Measurements from ENCODE around the gene PITX2.

PITX2 gene

DNA sequence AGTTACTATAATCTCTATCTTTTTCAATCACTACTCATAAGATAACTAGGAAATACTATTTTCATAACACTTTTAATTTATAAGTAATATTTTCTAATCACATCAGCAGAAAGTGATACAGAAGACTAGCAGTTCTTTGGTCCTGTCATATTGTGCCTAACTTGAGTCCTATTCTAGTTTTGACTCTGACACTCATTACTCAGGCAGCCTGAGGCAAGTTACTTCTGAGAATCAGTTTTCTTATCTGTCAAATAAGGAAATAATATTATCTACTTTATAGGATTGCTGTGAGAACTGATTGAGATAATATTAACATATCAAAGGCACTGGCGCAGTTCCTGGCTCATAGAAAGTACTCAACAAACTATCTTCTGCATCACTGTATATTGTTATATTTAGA is 17.8 kb downstream of the PITX2 start:
- H3K27me3 ChIP-seq (replicated peaks): peaks cover 12% of the 10 kb centered on the region
- no peak overlapping the region for H3K27ac ChIP-seq
- in situ Hi-C loops (cut with HindIII; ENCODE audit: low pct_ligation_motif_present, low sequenced_read_pairs): no loop called here
- no peak overlapping the region for H3K4me3 ChIP-seq (ENCODE audit: low read depth, low read length)
- TF ChIP-seq CTCF (IDR thresholded peaks at IDR 0.05; ENCODE audit: low read depth, low read length, missing control alignments): no peak
- no peaks in the 10 kb centered on the region for H3K36me3 ChIP-seq (replicated peaks)
- no peak for DNase-seq

GRCh38 chr4:110602061-110602460 is 20.8 kb downstream of the PITX2 start:
- Histone ChIP-seq H3K27ac (no peak overlapping the region), H3K36me3 (replicated peaks) (no peaks in the 10 kb centered on the region), H3K27me3 (replicated peaks) (no peaks in the 10 kb centered on the region), H3K4me3 (ENCODE audit: low read depth, low read length) (no peak overlapping the region)
- in situ Hi-C loops (cut with HindIII; ENCODE audit: low pct_ligation_motif_present, low sequenced_read_pairs): no loop called here
- DNase-seq: no peak
- TF ChIP-seq CTCF (IDR thresholded peaks at IDR 0.05; ENCODE audit: low read depth, low read length, missing control alignments): no peak

DNA sequence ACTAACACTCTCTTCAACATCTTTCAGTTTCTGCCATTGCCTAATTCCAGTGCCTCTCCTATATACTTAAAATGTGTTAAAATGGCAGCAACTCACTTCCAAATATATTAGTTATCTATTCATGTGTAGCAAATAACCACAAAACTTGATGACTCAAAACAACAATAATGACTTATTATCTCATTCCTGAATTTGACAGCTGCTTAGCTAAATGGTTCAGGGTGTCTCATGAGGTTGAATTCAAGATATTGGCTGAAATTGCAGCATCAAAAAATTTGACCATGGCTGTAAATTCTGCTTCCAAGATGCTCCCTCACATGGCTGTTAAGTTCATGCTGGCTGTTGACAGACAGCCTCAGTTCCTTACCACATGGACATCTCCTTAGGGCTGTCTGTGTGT is 25.3 kb downstream of the PITX2 start:
- no peaks in the 10 kb centered on the region for H3K36me3 ChIP-seq (replicated peaks)
- H3K27ac ChIP-seq: no peak overlapping the region
- in situ Hi-C loops (cut with HindIII; ENCODE audit: low pct_ligation_motif_present, low sequenced_read_pairs): no loop called here
- H3K27me3 ChIP-seq (replicated peaks): no peaks in the 10 kb centered on the region
- DNase-seq: no peak
- TF ChIP-seq CTCF (IDR thresholded peaks at IDR 0.05; ENCODE audit: low read depth, low read length, missing control alignments): no peak
- no peak overlapping the region for H3K4me3 ChIP-seq (ENCODE audit: low read depth, low read length)

- no peaks in the 10 kb centered on the region for H3K27me3 ChIP-seq (replicated peaks)
- no peak overlapping the region for H3K27ac ChIP-seq
- no peak overlapping the region for H3K4me3 ChIP-seq (ENCODE audit: low read depth, low read length)
- no peak for TF ChIP-seq CTCF (IDR thresholded peaks at IDR 0.05; ENCODE audit: low read depth, low read length, missing control alignments)
- in situ Hi-C loops (cut with HindIII; ENCODE audit: low pct_ligation_motif_present, low sequenced_read_pairs): no loop called here
- no peaks in the 10 kb centered on the region for H3K36me3 ChIP-seq (replicated peaks)
- DNase-seq: no peak
Measured at GRCh38 chr4:110596431-110596830, 26.4 kb downstream of the PITX2 start.

DNA sequence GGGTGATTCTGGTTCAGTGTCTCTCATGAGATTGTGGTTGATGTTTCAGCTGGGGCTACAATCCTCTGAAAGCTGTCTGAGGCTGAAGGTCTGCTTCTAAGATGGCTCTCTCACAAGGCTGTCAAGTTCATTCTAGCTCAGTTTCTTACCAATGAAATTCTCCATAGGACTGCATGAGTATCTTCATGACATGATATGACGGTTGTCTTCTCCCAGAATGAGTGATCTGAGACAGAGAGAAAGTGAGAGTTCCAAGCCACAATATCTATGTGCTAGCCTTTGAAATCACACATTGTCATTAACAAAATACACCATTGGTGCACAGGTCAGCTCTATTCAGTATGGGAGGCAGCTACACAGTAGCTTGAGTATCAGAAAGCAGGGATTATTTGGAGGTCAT is 27.3 kb downstream of the PITX2 start:
- in situ Hi-C loops (cut with HindIII; ENCODE audit: low pct_ligation_motif_present, low sequenced_read_pairs): no loop called here
- no peak for DNase-seq
- Histone ChIP-seq H3K27me3 (replicated peaks) (no peaks in the 10 kb centered on the region), H3K36me3 (replicated peaks) (no peaks in the 10 kb centered on the region), H3K27ac (no peak overlapping the region), H3K4me3 (ENCODE audit: low read depth, low read length) (no peak overlapping the region)
- TF ChIP-seq CTCF (IDR thresholded peaks at IDR 0.05; ENCODE audit: low read depth, low read length, missing control alignments): no peak

- no peak for TF ChIP-seq CTCF (IDR thresholded peaks at IDR 0.05; ENCODE audit: low read depth, low read length, missing control alignments)
- Histone ChIP-seq H3K36me3 (replicated peaks) (no peaks in the 10 kb centered on the region), H3K27me3 (replicated peaks) (no peaks in the 10 kb centered on the region), H3K4me3 (ENCODE audit: low read depth, low read length) (no peak overlapping the region), H3K27ac (no peak overlapping the region)
- no peak for DNase-seq
- in situ Hi-C loops (cut with HindIII; ENCODE audit: low pct_ligation_motif_present, low sequenced_read_pairs): no loop called here
Measured at GRCh38 chr4:110589297-110589696, 33.6 kb downstream of the PITX2 start.

All from brain microvascular endothelial cell (primary cell).